C1 segment of cervical spinal cord (tissue), 14 donors: ENCODE results near the gene AMOTL2.

ENCODE experiments used
- DNase-seq, 14 donors: peaks; one replicate each; lab custom pipeline; 2025; lab: John Stamatoyannopoulos, UW

AMOTL2 gene

GRCh38 chr3:134374105-134374790, at the start of gene AMOTL2:
Gene AMOTL2, minus strand, starts transcription at chr3:134374447. Its CDS starts 3,014 bp downstream, at chr3:134371433.
- DNase-seq = peak in 10 of 14 donors; percentile 41 to 80 (median 66)

DNA sequence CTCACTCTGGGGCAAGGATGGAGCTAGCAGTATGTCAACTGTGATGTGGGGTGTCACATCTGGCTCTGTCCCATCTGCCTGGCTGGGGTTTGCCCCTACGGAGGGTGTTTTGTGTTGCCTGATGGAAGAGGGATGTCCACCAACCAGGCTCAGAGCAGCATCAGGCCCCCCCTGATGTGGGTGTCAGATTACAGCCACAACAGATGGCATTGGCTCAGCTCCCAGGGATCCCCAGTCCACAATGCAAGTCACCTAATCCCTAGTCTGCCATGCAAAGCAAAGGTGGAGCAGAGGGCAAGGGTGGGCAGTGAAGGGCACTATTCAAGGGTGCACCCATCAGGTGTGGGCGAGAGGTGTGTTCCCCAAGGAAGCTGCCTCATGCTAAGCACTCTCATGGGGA, 48.9 kb upstream of the AMOTL2 start:
- peak in 1 of 14 donors; percentile 9 for DNase-seq

- DNase-seq = no peak
These were observed 45.7 kb upstream of the AMOTL2 start for GRCh38 chr3:134419960-134420321.

DNA sequence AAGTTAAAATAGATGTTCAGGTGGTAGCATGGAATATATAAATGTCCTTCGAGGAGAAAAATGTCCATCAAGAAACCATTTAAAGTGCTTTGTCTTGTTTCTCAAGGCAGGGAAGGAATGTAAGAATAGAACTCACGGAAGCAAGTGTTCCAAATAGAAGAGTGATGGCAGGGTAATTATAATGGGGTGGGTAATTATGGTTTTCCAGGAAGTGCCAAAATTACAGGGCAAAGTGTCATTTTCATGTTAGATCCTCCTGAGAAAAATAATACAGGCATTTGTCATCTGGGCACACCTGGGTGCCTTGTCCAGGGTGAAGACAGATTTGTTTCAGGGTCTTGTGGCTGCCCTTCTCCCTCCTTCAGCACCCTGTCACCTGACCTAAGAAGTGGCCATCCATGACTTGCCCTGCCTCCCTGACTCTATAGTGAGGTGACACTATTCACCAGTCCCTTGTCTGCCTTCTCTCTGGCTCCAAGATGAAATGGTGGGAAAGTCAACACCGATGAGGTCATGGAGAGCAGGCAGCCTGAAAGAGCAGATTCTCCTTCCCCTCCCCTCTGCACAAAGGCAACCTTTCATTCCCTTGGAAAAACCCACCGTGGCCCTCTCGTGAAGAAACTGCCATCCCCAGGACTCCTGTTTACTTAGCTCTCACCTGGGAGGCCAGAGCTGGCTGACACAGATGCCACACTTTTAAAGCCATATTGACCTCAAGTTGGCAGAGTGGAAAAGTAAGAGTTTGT, 45.1 kb upstream of the AMOTL2 start:
- no peak for DNase-seq

DNA sequence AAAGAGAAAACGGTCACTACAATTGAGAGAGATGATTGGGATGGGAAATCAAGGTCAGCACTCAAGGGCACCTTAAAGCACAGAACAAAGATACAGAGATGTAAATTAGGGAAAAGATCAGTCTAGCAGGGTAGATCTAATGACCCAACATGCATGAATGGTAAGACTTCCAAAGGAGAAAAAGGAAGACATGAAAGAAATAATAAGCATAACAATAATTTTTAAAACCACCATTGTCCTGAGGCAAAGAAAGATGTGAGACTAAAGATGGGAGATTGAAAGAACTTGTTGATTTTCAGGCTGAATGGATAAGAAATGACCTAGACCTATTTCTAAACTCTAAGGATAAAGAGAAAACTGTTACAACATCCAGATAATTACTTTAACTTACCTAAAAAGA, 34.8 kb upstream of the AMOTL2 start:
- DNase-seq = no peak

DNA sequence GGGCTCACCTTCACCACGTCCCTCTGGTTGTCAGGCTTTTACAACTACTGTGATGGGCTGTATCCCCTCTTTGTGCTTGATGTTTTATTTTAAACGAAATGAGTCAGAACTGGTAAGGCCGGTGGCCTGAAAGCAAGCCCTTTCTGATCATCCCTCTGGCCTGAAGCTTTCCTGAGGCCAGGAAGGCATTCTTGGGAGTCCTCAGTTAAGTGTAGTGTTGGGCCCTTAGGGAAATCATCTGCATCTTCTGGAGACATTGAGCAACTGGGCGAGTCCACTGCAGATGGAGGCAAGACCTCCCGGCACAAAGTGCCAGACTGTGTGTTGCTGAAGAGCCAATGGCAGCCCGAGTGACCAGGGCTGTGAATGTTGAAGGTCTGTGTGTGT, 33.0 kb upstream of the AMOTL2 start:
- DNase-seq = peak in 1 of 14 donors; percentile 49

DNA sequence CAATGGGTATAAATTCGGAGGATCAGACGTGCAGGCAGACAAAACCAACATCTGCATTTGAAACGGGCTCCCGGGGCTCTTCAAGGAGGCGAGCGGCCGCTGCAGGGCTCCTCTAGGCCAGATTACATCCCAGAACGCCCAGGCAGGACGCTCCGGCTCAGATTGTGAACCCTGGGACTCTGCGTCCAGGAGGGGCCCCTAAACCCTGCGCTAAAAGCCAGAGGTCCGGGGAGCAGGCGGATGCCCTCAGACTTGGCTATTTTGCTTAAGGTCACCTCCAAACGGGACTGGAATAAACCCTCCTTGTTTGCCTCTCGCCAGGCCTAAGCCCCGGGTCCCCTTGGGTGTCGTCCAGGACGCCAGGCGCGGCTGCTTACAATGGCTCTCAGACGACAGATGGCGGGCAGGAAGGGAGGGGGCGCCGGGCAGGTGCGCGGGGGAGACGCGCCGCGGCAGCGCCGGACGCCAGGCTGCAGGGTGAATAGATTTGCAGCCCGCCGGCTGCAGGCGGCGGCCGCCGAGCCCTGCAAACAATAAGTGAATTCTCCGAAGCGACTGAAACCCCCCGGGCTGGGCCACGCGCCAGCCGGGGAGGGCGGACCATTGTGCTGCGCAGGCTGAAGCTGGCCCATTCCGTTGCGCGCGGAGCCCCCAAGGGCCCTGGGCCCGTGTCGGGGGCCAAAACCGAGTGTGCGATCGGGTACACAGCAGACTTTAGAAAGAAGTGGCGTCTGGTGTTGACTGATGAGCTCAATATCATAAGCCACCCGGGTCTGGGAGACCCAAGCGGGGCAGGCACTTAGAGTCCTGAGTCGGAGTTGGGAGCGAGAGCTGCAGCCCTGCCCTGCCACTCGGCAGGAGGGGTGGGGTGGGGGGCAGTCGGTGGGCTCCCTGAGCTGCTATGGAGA, 32.3 kb upstream of the AMOTL2 start:
- DNase-seq = peak in 12 of 14 donors; percentile 43 to 82 (median 64)

DNA sequence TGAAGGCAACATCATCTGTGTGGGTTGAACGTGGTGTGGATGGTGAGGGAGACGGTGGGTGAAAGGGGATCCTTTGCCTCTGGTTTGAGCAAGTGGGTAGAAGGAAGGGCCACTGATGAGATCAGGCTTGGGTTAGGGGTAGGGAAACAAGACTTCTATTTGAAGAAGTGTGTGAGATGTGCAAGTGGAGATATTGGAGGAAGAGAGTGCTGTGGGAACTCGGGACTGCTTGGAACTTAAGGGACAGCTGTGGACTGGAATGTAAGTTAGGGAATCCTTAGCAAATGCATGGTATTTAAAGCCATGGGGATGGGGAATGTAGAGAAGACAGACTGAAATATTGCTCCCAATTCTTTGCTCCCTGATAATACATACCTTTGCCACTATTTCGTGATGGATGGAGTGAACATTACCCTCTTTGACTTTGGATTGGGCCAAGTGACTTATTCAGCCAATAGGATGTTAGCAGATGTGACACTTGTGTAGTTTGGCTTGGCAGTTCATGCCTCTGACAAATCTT, 30.2 kb upstream of the AMOTL2 start:
- DNase-seq = no peak

DNA sequence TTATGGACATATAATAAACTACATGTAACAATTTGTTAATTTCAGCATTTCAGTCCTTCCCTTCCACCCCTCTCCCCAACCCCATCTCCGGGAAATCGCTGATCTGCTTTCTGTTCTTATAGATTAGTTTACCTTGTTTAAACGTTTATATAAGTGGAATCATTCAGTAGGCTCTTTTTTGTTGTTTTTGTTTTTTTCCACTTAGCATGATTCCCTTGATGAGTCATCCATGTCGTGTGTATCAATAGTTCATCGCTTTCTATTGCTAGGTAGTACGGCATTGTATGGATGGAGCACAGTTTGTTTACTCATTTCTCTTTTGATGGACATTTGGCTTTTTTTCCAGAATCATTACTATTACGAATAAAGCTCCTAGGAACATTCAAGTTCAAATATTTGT, 23.5 kb upstream of the AMOTL2 start:
- DNase-seq = no peak

GRCh38 chr3:134395103-134395502, 20.9 kb upstream of the AMOTL2 start:
- no peak for DNase-seq

GRCh38 chr3:134394380-134394779, 20.1 kb upstream of the AMOTL2 start:
- DNase-seq = no peak

- DNase-seq = no peak
These were observed 18.8 kb upstream of the AMOTL2 start for GRCh38 chr3:134393074-134393473.

DNA sequence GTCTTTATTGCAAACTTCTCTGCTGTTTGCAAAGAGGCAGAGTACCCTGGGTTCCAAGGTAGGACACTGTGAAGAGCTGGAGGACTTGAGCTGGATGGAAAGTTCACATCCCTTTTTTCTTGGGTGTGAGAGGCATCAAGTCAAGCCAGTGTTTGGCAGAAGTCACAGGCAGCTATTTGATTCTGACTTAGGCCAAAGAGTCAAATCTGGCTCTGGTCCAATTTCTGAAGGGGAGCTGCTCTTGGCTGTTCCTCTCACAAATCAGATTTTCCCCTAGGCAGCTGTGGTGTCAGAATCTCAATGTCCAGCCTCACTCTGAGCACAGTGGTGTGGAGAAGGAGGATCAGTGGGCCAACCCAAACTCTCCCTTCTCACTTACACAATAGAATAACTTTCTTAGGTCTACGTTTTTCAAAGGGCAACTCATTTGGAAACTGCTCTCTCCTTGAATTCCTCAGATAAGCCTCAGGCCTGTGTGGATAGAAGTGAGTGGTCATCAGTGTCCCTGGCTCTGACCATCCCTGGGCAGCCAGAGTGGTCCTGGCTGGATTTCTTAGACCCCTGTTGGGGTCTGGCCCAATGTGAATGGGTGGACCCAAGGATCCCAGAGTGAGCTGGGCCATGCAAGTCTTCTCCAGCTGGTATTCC, 18.2 kb upstream of the AMOTL2 start:
- DNase-seq = no peak

- no peak for DNase-seq
These were observed 15.6 kb upstream of the AMOTL2 start for GRCh38 chr3:134389865-134390264.

GRCh38 chr3:134388788-134389485, 14.7 kb upstream of the AMOTL2 start:
- DNase-seq = no peak

DNA sequence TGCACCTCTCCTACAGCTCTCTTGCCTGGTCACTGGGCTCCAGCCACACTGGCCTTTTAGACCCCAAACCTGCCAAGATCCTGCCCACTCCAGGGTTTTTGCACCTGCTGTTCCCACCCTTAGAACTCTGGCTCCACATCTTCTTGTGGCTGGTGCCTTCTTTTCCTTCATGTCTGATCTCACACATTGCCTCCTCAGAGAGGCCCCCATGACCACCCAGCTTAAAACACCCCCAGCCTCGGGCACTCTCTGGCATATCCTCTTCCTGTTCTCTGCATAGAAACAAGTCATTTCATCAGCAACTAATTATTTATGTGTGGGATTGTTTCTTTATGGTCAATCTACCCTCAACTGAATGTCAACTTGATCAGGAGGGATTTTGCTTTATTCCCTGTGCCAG, 14.0 kb upstream of the AMOTL2 start:
- no peak for DNase-seq

- DNase-seq = no peak
These were observed 13.0 kb upstream of the AMOTL2 start for GRCh38 chr3:134387293-134387692.

DNA sequence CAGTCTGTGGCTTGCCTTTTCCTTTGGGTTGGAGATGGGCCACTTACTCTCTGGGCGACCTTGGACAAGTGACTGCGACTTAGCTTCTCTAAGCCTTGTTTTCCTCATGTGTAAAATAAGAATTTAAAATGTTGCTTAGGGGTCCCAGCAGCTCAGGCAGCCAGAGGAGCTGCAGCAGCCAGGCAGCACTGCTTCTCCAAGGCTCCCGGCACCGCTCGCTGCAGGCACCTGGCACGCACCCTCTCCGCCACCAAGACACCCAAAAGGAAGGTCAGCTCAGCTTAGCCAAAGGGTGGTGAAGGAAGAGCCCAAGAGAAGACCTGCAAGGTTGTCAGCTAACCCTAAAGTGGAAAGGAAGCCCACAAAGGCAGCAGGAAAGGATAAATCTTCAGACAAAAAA, 10.7 kb upstream of the AMOTL2 start:
- DNase-seq = no peak

DNA sequence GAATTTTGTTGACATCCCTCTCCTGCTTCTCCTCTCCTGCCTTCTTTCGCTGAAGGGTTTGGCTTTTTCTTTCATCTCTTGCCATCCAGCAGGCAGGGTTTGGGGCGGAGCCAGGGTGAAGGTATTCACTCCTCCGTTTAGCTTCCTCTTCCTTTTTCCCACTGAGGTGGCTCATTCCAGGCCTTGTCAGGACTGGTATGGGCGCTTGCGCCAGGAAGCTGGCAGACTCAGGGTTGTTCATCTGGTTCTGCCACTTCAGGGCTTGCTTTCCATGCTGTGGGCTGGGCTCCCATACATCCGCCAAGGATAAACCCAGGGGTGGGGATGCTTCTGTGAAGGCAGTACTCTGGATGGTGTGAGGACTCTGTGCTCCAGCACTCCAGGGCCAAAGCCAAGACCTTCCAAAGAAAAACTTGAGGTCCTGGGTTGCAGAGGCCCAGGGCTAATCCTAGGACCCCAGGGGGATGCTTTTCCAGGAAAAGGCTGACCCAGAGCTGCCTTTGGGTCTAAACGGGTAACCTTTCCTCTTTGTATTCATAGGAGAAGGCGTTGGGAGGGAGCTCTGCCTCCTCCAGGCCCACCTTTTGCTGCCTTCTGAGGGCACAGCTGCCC, 7.7 kb upstream of the AMOTL2 start:
- DNase-seq = no peak

DNA sequence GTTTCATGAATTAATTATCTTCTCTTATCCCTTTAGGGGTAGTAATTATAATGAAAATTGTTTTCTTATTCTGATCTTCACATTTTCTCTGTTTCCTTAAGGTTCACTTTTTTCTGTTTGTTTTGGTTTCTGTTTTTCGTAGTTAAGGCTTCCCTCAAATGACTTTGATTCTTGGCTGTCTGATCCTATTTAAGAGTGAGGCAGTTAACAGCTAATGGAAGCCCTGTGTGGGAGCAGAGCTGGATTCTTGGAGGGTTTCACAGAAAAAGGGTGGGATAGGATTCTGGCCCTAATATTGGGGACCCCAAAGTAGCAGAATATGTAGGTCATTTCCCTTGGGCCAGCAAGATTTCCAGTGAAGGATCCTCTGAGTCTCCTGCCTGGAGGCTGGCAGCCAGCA, 6.8 kb upstream of the AMOTL2 start:
- DNase-seq = no peak
